Endometrial microvascular endothelial cells (primary cell): ENCODE measurements around the gene ZNF407. TPM values are rescaled to one million over a fixed set of nuclear protein-coding genes. Genes with fewer than 3 reads are reported as not detected.

Experiments
- in situ Hi-C: cut with HindIII; loops from 2 replicates; pipeline ENCODE4 v1.10.0; 2017; ENCODE audit warnings: low sequenced_read_pairs, low pct_unique_long_range_greater_than_20kb; ENCODE audit errors: inconsistent ontology term
- total RNA-seq: library from RNA; depleted of rRNA; stranded (reverse); fragments of >200 nt; gene quantifications from one replicate; pipeline ENCODE4 v1.2.3, GENCODE V29; 2015; ENCODE audit errors: inconsistent ontology term

ZNF407 gene
- total RNA-seq, 1 donor from 2014 or later, result 8.7 TPM

DNA sequence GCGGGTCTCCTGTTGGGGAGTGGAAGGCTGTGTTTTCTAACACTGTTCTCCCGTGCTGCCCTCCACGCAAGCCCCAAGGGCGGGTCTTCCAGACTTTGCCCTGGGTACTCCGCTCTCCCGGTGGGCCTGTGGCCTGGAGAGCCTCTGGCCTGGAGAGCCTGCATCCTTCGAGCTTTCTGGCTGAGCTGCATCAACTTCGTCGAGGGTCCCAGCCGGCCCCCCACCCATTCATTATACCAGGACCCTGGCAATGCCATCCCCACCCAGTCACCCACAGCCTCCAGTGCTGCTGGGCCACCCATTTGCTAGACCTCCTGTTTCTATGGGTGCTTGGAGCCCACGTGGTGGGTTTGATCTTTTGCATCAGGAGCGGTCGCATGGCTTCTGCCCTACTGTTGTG, 509.1 kb downstream of the ZNF407 start:
- in situ Hi-C loops, result no loop called here

DNA sequence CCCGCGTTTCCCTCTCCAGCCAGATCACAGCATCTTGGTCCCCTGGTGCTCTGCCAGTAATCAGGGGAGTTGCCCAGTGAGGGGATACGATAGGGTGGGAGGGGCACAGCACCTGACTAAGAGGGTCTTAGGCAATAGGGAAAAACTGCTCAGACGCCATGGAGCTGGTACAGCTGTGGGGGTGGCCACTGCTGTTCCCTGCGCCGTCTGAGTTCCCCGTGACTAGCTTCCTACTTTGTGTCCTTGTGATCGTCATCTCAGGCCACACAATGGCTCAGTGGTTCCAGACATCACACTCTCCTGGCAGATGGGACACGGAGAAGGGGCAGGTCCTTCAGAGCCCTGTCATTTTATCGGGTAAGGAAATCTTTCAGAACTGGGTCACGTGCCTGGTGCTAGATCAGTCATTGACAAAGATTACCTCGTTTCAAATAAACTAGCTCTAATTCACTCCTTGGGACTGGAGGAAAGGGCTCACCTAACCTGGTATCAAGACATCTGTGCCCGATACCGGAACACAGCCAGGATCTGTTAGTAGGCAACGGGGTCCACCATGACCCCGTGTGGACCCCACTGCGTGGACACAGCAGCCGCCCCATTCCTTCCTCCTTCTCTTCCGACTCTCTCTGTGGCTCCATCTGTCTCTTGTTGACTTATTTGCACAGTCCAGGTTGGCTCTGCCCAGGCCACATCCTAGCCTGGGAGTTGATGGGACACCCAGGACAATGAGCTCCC, 509.7 kb downstream of the ZNF407 start:
- in situ Hi-C loops, result no loop called here

DNA sequence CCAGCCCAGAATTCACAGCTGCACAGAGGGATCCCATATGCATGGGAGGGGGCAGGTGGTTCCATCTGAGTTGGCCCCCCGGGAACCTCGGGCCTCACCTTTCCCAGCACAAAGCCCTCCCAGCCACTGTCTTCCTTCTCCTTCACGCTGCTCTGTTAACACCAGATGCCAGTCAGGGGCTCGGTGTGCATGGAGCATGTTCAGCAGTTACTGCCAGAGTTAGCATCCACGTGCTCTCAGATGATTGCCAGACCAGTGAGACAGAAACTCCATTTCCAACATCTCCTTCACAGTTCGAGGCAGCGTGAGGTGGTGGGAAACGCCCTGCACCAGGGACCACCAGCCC, 510.2 kb downstream of the ZNF407 start:
- in situ Hi-C loops, result no loop called here

DNA sequence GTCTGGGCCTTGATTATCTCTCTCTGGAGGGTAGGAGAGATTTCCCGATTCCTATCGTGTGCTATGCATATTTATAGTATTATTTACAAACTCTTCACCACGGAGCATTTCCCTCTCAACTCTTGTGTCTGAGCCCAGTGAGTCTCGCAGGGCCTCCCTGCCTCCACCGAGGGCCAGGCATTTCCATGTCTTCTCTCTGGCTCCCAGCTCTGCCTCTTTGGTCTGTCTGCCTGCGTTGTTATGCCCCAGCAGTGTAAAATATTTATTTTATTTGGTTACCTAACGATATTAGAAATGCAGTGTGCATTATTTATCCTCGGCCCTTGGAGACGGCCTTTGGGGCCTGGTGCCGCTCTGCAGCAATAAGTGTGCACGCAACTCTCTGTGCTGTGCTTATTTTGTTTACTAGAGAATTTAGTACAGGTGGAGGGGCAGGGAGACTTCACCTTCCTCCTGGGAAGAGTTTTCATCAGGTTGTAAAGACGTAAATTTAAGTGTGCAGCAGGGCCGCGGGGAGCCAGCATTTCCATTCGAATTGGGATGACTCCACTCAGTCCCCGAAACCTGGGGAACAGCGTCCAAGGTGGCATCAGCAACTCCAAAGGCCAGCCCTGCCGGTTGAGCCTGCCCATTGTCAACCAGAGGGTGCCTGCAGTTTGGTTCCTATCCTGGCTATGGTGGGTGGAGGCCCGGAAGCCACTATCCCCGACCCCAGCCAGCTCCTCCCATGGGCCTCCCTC, 511.1 kb downstream of the ZNF407 start:
- in situ Hi-C loops, result no loop called here

DNA sequence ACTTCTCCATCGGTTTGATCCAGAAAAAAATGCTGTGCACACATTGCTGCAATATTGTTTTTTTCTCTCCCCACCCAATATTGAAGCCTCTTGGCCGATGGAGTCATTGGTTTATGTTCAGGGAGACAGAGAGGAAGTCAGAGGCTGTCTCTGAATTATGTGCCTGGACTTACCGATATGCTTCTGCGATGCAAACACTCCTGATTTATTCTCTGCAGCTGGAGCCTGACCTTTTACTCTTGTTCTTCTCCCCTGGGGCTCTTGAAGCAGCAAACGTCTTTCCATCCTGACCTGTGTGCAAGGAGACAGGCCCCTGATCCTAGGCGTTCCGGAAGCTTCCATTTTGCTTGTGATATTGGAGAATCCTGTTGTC, 511.6 kb downstream of the ZNF407 start:
- in situ Hi-C loops, result no loop called here

DNA sequence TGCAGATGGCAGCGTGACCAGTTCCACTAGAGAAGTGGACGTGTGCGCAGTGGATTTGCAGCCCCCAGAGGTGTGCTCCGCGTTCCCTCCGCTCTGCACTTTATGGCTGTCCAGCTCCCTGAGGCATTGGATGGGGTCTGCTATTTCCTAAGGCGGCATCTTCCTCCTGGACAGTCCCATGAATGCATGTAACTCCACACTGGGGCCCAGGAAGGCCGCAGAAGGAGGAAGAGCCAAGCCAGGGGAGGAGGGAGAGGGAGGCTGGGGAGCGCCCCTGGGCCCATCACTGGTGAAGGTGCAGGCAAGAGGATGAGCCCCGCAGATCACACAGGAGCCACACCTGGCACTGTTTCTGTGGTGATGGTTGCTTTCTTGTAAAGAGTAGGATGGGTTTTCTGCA, 512.1 kb downstream of the ZNF407 start:
- in situ Hi-C loops, result no loop called here

DNA sequence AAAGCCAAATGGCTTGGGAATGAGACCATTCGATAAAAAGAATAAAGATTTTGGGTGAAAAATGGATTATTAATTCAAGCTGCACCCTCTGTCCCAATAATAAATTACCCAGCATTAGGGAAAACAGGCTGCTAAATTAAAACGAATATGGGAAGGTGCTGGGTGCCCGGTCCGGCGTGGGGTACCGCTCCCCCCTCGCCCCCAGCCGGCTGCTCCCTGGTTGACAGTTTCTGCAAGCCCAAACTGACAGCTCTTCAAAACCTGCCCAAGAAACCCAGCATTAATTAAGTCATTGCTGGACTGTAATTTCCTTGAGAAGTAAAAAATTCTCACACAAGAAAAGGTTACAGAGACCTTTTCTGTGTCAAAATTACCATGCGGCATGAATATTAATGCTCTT, 512.6 kb downstream of the ZNF407 start:
- in situ Hi-C loops, result no loop called here

DNA sequence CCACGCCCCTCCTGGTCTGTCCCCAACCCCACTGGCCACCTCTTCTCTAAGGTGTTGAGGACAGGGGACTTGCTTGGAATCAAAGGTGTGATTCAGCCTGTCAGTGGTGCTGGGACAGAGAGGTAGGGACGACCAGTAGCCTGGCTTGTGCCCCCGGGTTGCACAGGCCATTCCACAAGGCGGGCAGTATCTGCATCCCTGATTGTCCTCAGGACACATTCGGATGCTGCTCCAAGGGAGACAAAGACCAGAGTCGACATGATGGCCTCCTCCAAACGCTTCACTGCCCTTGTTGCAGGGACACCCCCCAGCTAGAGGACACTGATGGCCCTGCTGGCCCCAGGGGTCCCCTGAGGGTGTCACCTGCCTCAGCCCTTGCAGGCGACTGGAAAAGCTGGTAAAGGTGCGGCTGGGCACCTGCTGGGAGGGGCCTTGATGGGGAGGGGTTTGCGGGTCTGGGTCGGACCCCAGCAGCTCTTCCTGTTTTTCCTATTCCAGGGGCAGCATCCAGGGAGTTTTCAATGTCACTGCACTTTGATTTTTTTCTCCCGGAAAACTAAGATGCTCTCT, 513.3 kb downstream of the ZNF407 start:
- in situ Hi-C loops, result no loop called here

DNA sequence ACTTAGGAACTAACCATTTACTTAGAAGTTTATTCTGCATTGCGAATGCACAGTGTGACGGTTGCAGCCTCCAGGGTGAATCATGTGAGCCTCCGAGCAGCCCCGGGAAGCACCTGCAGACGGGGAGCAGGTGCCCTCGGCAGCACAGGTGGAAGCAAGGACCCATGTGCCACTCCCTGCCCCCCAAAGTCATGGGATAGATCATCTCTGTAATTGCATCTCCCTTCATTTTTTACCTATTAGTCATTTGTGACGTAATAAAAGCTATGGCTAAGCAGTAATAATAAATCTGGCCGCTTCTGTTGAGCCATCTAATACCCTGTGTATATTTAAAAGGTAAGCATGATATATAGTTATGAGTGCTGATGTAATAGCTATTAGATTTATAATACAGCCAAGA, 514.1 kb downstream of the ZNF407 start:
- in situ Hi-C loops, result no loop called here

DNA sequence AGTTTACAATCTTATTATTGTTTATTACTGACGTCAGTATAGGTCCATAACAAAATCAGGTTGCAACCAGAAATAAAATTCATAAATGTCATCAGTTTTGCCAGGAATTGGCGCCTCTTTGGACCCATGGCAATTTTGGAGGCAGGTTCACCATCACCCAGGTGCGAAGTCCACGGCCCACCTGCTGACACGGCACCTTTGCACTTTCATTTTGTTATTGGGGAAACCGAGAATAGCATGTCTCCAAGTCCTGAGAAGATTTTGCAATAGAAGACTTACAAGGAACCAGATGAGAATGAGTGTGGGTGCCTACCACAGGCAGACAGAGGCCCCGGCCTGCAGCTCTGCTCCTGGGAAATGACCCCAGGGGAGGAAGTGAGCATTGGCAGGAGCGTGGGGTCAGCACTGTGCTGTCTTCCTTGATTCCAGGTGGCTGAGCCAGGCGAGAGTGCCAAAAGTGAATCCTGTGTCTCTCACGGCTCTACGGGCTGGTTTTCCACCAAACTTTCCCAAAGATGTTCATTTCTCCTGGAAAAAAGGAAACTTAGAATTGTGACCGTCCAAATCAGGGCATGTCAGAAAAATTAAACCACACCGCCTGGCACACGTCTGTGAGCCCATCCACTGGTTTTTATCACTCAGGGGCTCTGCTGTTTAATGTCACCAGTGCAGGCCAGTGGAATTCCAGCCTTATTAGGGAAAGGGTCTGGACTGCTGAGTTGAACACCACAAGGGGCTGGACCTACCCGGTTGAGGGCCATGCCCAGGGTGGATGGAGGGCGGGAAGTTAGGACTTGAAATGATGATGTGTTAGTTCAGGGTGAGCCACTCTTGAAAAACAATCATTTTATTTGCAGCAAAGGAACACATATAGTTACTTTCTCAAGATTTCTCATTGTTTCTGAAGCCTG, 514.8 kb downstream of the ZNF407 start:
- in situ Hi-C loops, result no loop called here

DNA sequence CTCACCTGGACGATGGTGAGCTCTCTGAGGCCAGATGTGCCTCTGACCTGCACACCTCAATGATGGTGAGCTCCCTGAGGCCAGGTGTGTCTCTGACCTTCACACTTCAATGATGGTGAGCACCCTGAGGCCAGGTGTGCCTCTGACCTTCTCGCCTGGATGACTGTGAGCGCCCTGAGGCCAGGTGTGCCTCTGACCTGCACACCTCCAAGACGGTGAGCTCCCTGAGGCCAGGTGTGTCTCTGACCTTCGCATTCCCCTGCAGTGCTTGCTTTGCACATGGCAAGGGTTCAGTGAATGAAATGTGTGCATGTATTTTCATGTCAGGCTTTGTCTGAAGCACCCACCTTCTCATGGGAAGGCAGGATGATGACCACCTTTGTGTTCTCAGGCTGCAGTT, 515.8 kb downstream of the ZNF407 start:
- in situ Hi-C loops, result no loop called here

DNA sequence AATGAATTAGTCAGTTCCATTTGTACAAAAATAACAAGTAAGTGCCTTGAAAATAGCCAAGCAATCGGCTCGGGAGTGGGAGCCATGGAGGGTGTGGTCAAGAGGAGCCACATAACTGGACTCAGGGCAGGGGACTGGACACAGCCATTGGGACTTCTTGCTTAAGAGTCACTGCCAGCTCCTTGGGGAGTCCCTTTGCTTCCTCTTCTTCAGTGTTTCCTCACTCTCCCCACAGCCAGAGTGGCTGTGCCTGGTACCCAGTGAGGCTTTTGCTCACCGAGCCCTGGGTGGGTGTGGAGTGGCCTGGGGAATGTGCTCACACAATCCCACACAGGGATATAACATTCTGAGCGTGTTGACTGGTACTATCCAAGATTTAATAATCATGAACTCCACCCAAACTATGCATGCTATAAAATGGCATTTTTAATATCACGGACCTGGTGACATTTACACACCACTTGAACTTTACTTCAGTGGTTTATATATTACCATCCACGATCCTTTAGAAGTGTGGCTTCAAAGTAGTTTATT, 516.6 kb downstream of the ZNF407 start:
- in situ Hi-C loops, result no loop called here

Other genes with a start within 250 kb of the ZNF407 start
- not detected for gene DIPK1C, start 140.6 kb upstream of the ZNF407 start, total RNA-seq
- gene CNDP2, start 101.5 kb upstream of the ZNF407 start, total RNA-seq, result 157 TPM
- gene CNDP1, start 63.4 kb upstream of the ZNF407 start, total RNA-seq, result not detected